Stimulated activated CD8-positive, alpha-beta memory T cell treated with anti-CD3 and anti-CD28 coated beads, Interleukin-7, amount 100 ng/mL, for 4 hours (primary cell): ENCODE data around the gene ZNF618.

Source experiments
- DNase-seq, 2 donors: peaks; one replicate each; pipeline ENCODE4 v3.0.0-alpha.2; 2020; ENCODE audit warnings: low read depth in 2 of 2

ZNF618 gene

DNA sequence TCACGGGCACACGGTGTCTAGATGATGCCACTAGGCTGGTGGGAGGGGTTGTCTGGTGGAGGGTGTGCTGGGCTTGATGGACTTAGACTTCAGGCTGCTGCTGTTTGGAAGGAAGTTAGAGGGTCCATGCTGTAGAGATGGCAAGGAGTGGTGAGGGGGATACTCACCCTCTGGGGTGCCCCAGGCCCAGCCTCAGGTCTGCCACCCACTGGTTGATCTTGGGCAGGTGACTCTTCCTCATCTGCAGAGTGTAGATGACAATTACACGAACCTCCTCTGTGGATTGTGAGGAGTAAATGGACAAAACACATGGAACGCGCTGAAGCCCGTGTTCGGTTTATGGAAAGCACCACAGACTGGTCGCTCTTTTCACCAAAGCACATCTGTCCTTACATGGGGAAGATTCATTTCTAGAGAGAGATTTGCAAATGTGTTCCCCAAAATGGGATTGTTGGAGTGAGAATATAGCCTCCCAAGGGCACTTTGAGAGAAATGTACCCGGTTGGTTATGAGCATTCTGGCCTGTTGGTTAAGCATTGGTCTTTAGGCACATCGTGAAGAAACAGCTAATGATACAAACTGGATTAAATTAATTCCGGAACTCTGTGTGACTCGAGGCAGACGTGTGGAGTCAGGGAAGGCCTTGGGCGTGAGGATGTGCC is 58.2 kb downstream of the ZNF618 start:
- DNase-seq, result no peak

DNA sequence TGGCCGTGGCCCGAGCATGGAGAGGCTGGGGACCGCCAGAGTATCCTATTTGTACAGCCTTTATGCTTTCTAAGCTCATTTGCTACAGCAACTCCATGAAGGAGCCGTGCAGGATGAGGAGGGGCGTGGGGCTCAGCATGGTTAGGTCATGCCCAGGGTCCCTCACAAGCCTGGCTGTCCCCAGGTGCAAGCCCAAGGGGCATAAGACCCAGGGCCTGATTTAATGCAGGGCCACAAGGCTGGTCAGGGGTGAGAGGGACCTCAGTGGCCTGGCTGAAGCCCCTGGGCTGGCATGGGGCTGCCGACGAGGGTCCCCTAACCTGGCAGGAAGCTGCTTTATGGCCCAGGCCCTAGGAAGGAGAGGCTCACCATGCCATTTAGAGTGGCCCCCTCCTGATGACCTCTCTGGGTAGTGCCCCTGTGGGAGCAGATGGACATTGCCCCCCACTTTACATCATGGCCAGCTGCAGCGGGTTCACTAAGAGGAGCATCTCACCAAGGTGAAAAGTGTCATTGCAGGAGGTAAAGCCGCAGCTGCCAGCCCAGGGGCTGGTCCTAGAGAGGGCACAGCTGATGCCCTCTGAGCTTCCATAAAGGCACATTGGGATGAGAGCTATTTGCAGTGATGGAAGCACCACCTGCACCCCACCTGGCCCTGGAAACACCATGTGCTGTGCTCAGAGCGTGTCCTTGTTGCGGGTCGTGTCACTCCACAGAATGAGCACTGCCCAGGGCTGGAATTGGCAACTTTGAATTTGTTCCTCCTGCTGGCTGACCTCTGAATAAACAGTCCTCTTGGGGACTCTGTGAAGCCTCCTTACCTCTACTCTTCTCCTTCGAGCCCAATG is 58.9 kb downstream of the ZNF618 start:
- no peak for DNase-seq

DNA sequence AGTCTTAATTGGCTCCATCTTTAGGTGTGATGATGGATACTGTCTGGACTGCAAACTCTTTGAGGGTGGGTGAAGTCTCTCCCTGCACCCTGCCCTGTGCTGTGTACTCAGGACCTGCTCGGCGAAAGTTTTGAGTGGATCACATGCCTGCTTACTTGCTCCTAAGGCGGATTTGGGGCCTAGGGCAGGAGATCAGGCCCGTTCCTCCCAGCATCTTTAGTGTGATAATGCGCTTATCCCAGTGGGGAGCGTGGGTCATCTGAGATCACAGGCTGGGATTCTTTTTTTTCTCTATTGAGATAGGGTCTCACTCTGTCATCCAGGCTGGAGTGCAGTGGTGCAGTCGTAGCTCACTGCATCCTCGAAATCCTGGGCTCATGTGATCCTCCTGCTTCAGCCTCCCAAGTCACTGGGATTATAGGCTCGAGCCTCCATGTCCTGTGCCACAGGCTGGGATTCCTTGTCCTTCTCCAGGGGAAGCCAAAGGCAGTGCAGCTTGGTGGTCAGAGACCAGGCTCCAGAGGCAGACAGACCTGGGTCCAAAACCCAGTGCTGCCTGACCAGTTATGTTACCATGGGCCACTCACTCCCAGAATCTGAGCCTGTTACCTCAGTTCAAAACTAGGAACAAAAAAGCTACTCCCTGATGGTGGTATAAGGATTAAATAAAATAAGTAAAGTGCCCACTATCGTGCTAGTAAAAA is 59.7 kb downstream of the ZNF618 start:
- DNase-seq, result no peak

DNA sequence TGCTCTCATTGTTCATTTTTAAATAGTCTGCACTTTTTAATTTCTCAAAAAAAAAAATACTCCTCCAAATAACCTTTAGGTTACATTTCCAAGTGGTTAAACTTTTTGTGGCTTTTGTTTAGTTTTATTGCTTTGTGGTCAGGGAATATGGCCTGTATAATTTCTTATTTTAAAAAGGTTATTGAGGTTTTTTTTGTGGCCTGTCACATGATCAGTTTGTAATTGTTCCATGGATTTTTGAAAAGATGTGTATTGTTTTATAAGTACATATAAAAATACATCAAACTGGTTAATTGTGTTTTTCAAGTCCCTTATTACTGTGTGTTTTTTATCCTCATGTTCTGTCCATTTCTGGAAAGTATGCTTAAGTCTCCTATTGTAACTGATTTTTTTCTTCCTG is 64.0 kb downstream of the ZNF618 start:
- DNase-seq, result no peak

DNA sequence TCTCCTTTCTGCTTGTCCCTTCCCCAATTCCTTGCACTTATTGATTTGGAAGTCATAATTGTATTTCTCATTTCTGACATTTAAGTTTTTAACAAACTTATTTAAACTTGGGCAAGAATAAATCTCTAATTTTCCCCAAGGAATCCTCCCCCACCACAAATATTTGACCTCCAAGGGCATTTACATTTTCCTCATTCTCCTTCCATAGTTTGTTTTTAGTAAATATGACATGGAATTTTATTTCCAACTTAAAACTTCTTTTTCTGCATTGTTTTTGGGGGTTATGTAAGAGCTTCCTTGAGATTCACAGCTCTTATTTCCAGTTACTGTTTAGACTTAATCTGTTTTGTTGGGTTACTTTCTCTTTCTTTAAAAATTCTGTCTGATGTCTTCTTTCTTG is 64.9 kb downstream of the ZNF618 start:
- no peak for DNase-seq

DNA sequence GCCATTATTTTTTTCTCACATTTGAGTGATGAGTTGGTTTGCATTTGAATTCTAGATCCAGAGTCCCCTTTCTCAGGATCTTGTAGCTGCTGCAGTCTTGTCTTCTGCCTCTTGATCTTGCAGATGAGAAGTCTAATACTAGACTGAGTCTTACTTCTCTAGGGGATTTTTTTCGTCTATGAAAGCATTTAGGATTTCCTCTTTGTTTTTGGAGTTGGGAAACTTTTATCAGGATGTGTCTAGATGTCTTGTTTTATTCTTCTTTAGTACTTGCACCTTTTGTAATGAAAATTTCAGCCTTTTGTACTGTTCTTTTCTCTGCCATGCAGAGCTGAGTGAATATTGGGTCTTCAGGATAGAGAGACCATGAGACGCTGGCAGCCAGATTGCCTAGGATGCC is 65.4 kb downstream of the ZNF618 start:
- DNase-seq, result no peak

DNA sequence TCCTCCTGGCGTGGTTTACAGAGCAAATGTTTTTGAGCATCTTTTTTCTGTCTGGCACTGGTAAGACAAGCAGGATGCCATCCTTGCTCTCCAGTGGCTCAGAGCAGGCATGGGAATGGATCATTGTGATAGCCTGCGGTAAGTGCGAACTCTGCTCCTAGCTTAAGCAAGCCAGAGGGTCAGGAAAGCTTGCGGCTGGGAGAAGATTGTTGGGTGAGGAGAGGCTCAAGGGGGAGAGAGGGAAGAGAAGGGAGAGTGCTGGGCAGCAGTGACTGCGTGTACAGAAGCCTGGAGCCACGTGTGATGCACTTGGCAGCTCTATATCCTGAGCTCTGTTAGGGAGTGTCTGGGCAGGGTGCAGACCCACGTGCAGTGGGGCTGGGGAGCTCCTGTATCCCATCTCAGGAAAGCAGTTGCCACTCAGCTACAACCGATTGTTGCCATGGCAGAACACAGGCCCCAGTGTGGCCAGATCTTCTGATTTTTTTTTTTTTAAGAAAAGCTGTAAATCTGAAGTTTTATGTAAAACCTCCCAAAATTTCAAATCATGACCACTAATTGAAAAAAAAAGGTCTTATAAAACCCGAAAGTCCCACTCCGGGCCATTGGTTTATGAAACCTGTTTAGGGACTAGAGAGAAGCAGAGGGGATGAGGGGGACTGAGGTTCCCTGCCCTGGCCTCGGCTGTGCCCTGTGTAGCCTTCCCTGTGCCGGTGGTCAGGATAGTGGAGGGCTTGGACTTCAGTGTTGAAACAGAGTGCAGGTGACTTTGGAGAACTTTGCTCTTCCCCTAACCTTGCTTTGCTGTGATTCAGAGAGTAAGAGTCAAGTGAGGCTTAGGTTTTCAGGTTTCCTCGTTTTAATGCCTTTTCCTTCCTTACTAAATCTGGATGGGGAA is 67.3 kb downstream of the ZNF618 start:
- DNase-seq, result no peak

DNA sequence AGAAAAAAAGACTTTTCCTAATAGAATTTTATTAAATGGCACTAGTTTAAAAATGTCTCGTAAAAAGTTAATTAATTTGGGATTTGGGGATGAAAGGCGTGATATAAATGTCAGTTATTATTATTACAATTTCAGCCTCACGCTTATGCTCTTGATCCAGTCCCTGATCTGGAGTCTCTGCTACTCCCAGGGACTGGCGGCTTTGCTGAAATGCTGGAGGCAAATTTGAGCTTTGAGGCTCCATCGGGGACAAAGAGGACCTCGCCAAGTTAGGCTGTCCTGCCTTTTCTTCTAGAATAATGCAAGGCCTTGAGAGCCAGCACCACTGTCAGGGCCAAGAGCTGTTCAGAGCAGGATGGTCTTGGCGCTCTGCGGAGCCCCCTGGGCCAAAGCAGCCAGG is 69.7 kb downstream of the ZNF618 start:
- DNase-seq, result no peak

DNA sequence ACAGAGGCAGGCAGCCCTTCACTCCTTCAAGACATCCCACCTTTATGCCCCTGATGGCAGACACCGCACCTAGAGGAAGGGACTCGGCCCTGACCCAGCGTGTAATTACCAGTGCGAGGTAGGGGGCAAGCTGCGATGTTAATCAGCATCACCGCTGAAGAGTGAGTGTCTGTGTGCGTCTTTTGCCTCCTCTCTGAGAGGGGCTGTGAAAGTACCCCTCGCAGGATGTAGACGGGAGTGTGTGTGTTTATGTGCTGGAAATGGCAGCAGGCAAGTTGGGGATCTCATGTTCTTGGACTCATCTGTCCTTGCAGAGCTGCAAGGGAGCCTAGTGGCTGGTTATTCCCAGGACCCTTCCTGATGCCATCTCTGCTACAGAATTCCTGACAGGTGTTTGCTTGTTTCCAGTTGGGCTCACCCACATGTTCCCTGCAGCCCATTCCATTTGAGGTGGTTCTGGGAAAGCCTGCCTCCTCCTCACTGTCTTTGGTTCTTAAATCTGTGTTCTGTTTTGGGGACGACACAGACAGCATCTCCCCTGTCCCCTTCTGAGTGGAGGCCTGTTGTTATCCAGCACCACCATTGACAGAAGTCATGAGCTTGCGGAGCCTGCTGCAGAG is 70.5 kb downstream of the ZNF618 start:
- no peak for DNase-seq

DNA sequence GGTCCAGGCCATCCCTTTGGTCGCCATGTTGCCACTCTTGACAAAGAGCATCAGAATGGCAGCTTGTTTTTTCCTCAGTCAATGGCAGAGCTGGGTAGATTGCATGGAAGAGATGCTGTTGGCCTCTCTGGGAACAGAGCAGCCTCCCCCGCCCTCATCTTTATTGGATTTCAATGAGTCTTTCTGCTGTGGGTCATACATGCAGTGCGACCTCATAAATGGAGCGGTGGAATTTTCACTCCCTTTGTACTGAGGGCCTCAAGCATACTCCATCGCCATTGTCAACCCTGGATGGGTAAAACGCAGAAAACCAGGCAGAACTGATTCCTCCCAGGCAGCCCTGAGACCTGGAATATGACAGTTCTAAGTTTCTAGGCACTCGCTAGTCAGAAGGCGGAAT is 71.8 kb downstream of the ZNF618 start:
- DNase-seq, result no peak

DNA sequence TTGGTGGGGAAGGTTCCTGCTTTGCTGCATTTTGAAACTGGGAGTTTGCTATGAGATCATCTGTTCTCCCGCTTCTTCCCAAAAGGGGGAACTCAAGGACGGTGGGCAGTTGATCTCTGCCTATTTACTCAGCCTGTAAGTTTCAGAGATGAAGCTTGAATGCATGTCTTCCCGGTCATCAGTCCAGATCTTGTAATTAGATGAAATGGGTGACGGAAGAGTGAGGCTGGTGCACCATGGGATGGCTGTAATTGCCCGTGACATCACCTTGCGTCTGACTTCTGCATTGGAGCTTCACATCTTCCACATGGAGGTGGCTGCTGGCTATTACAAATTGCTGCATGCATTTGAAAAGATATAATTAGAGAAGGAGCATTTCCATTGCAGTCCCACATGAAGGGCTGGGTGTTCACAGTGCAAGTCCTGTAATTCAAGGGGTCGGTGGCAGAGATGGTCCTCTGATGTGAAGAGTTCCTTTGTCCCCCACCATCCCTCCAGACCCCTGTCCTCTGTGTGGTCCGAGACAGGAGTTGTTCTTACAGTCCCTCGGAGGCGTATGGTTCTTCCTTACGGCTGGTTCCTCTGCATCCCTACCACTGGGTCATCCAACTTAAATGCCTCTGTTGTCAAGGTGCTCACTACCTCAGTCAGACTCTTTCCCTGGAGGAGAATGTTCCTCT is 72.9 kb downstream of the ZNF618 start:
- DNase-seq, result no peak

DNA sequence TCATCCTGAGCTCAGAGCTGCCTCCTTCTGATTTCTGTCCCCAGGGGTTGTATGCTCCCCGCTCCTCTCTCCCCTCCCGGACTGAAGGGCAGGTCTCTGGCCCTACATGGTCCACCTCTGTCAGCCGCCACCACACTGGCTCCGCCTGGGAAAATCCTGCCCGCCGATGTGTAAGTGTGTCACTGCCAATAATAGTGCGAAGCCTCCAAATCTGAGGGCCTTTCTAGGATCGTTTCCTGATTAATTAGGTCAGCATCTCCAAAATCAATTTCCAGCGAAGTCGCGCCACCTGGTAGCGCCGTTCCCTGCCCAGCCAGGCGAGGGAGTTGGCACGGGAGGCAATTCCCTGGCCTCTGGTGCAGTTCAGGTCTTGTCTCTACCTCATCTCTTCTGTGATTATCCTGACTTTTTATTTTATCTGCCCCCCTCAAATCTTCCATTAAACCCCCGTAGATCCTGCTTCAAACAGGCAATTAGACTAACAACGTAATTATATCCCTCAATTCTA is 73.5 kb downstream of the ZNF618 start:
- DNase-seq, result no peak

DNA sequence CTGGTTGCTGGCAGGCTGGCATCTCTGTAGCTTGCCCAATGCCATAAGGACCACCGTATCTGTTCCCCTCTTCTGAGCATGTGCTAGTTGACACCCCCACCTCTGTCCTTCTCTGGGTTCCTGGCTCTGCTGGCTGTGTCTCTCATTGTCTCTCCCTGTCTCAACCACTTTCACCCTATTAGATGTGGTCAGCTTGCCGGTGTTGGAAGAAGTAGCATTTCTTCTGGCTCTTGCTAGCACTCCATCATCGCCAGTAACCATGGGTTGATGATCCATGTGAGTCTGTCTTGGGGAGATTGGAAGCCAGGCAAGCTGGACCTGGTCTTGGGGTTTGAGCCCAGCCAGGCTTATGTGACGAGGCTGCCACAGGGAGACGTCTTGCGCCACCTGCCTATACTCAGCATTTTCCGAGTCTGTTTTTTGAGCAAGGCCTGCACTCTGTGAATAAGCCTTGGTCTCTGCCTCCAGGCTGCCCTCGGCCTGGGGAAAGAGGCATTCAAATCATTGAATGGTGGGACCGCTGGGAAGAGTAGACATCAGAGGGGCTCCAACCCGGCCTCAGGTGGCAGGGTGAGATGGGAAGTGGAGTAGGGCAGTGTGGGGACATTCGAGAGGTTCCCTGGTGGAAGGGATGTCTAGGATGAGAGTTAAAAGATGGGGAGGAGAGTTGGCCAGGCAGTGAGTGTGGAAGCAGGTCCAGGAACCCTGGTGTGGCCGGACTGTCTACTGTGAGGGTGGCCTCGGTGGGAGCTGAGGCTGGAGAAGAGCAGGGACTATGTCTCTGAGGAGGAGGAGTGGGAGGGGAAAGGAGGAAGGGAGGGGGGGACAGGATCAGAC is 74.3 kb downstream of the ZNF618 start:
- no peak for DNase-seq

DNA sequence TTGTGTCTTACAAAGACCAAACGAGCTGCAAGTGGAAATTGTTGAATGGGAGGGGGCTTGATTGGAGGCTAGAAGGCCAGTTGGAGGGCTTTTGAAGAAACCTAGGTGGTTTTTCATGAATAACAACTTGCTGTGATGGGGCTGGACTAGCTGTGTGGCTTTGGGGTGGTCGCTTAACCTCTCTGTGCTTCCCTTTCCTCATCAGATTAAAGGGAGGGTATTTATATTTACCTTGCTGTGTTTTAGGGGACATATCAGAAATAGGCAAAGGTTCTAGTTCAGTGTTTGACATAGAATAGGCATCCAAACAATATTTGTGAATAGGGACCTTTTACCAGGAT is 74.9 kb downstream of the ZNF618 start:
- no peak for DNase-seq

DNA sequence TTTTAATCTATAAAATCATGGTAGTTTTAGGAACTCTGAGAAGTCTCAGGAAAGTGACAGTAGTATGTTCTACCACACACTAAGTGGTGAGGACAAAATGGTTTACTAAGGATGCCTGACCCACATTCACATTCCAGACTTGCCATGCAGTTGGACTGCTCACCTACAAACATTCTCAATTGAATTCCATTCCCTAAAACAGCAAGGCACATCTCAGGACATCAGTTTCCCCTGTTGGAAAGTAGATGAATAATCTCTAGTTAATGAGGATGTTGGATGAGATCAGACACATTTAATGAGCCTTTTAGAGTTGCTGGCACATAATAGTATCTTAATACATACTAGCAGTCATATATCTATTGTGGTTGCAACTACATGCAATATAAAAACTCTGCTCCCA is 76.6 kb downstream of the ZNF618 start:
- no peak for DNase-seq

DNA sequence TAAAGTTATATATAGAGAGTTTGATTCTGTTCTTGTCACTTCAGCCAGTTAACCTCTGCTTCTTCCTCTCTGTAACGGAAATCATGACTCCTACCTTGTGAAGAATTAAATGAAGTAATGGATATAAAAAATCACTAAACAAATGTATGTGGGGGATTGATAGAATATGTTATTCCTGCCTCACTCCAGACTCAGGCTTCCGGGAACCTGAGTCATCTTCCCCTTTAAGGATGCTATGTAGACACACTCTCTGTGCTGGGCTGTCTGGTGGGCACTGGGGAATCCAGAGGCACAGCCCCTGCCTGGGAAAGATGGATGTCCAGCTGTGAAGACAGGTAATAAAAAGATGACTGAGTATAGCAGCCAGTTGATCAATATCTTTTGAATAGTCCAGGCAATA is 77.4 kb downstream of the ZNF618 start:
- no peak for DNase-seq

DNA sequence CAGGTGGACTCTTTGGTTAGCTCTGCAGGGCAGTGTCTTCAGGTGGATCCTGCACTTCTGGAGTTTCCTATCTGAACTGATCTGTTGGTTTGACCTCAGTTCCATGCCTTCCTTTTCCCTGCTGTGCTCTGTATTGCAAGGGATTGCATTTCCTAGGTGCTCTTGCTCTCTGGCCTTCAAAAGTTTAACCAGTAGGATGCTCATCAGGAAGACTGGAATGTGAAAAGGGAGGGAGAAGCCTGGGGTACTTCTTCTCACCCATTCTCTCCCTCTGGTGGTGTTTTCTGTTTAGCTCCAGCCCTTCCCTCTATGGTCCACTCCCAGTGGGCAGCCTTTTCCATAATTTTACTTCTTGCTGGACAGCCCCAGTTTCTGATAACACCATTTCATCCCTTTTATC is 78.5 kb downstream of the ZNF618 start:
- DNase-seq, result no peak

DNA sequence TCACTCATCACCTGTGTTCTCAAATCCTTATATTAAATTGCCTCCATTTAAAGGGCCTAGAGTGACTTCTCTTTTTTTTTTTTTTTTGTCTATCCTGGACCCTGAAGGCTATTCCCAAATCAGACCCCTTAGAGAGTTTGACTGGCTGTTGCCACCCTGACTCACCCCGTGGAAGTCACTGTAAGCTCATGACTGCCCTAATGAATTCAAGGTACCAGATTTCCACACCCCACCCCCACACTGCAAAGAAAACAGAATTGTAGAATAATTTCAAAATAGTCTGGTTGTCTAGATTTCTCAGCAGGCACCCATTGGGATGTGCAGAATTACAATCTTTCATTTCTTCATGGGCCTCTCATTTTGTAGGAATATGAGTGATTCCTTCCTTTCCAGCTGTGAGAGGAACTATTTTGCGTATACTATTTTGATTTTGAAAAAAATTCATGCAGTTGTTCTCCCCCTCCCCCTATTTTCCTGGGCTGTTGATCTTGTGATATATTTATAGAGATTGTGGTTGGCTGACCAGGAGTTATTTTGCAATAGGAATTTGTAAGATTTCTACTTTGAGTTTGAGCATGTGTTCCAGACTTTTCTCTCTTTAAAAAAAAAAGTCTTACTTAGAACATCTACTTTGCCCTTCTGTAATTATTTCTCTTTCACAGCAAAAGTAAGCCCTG is 79.1 kb downstream of the ZNF618 start:
- DNase-seq, result no peak

DNA sequence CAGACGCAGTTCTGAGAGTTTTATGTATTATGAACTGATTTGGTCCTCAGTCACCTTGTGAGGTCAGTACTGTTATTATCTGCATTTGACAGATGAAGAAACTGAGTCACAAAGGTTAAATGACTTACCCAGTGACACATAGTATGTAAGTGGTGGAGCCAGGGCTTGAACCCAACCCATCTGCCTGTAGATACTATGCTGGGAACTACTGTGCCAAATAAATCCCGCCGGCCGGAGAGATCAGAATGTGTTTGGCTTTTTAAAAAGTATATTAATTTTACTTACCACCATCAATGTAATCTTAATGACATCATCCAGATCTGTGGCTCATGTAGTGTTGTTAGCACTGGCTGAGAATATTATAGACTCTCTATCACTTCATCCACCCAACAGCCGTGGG is 80.8 kb downstream of the ZNF618 start:
- no peak for DNase-seq
